ENCODE results near the gene YAF2. TPM values are rescaled to one million over a fixed set of nuclear protein-coding genes. Genes with fewer than 3 reads are reported as not detected.
A peak's percentile ranks its signal among the peaks of the same experiment; 100 is the strongest.

YAF2 gene
- polyA plus RNA-seq, 3 donors from 2014 or later = 13.8 to 24.5 (median 16.4) TPM

DNA sequence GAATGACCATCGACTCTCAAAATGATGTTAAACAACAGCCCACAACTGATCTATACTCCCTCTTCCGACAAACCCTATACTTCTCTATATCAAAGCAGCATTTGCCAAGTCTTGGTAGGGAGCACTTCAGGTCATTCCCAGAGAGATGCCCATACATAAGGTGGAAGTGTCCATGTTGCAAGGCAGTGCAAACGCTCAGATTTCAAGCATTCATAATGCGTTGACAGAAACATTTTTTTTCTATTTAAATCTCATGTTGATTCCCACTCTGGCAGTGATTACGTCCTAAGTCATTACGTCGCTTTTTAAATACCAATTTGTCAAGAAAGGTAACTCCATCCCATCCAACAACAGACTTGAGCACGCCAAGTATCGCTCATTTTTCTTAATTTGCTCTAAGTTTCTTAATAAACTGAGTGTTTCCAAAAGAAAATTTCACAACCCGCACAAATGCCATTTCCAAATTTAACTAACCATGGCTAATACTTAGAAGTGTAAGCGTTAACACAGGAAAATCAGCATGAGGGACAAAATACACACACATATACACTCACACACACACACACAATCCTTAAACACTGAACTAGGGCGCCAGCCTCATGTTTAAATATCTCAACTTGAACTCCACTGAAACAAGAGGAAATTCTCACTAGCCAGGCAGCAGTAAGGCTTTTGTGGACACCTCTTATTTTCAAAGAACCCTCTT lies 94.4 kb downstream of the YAF2 start:
- Mint-ChIP-seq H3K27me3 (ENCODE audit: low read depth in 3 of 3) (peaks cover 7 to 17% (median 11%) of the 10 kb centered on the region in 3 donors), H3K27ac (peak overlapping the region; percentile 75 to 95 (median 93)), H3K36me3 (no peaks in the 10 kb centered on the region), H3K4me1 (peaks cover 40 to 60% of the 10 kb centered on the region in 2 donors), H3K9me3 (no peaks in the 10 kb centered on the region), H3K4me3 (peak overlapping the region; percentile 93 to 96 (median 96))
- no peak for DNase-seq

DNA sequence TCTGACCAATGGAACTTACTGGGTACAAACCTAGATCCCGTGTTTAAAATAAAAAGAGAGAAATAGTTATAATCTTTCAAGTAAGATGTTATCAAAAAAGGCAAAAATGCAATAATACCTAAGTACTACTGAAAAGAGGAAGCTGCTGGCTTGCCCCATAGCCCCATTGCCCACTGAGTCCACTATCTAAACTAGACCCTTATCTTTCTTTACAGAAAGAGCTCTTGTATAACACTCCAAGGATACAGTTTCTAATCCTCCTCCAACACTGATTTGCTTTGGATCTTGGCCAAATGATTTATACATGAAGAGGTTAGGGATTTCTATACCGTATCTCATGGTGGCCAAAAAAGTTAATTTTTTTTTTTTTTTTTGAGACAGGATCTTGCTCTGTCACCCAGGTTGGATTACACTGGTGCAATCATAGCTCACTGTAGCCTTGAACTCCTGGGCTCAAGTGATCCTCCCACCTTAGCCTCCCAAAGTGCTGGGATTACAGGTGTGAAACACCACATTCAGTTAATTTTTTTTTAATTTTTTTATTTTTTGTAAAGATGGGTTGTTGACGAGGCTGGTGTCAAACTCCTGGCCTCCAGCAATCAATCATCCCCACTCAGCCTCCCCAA lies 96.0 kb downstream of the YAF2 start:
- peak overlapping the region in 1 of 5 donors; percentile 8 for H3K4me3 Mint-ChIP-seq
- DNase-seq = no peak
- peak overlapping the region in 4 of 6 donors; percentile 12 to 43 (median 30) for H3K27ac Mint-ChIP-seq
- no peaks in the 10 kb centered on the region for H3K9me3 Mint-ChIP-seq
- H3K27me3 Mint-ChIP-seq (ENCODE audit: low read depth in 3 of 3) = peaks cover 7 to 17% (median 9%) of the 10 kb centered on the region in 3 donors
- H3K36me3 Mint-ChIP-seq = no peaks in the 10 kb centered on the region
- peaks cover 40 to 65% of the 10 kb centered on the region in 2 donors for H3K4me1 Mint-ChIP-seq

DNA sequence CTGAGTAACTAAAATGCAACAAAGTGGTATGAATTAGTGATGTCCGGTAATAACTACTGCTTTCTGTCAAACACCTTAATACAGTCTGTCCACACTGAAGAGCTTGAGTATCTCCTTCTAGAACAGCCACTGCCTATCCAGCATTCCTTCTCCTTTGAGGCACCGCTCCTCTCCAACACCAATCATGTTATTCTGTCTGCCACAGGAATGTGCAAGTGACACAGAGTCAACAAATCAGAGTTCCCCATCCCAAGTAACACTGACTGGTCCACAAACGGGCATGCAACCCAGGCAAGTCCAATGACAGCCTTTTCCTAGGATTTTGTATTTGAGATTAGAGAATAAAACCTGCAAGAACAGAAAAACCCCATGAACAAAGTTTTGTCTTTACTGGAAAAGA lies 97.1 kb downstream of the YAF2 start:
- Mint-ChIP-seq H3K9me3 (no peaks in the 10 kb centered on the region), H3K27me3 (ENCODE audit: low read depth in 3 of 3) (peaks cover 7 to 17% (median 9%) of the 10 kb centered on the region in 3 donors), H3K36me3 (no peaks in the 10 kb centered on the region), H3K4me1 (peaks cover 41 to 65% of the 10 kb centered on the region in 2 donors), H3K4me3 (no peak overlapping the region), H3K27ac (peak overlapping the region; percentile 2 to 83 (median 52))
- DNase-seq = no peak

DNA sequence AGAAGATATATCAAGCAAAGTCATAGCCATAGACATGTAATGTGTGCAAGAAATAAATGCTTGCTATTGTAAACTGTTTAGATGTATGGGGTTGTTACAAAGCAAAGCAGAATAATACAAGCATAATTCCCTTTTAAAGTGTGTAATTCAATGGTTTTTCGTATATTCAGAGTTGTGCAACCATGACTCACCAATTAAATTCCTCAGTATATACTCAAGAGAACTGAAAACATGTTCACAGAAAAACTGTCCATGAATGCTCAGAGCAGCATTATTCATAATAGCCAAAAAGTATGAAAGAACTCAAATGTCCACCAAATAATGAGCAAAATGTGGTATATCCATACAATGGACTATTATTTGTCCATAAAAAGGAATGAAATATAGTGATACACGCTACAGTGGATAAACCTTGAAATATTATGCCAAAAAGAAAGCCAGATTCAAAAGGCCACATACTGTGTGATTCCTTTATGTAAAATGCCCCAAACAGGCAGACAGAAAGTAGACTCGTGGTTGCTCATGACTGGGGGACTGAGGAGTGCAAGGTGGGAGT lies 102.7 kb downstream of the YAF2 start:
- Mint-ChIP-seq H3K4me3 (no peak overlapping the region), H3K4me1 (peaks cover 26 to 67% of the 10 kb centered on the region in 2 donors), H3K27ac (no peak overlapping the region), H3K9me3 (no peaks in the 10 kb centered on the region), H3K36me3 (no peaks in the 10 kb centered on the region), H3K27me3 (ENCODE audit: low read depth in 3 of 3) (no peaks in the 10 kb centered on the region)
- DNase-seq = no peak

DNA sequence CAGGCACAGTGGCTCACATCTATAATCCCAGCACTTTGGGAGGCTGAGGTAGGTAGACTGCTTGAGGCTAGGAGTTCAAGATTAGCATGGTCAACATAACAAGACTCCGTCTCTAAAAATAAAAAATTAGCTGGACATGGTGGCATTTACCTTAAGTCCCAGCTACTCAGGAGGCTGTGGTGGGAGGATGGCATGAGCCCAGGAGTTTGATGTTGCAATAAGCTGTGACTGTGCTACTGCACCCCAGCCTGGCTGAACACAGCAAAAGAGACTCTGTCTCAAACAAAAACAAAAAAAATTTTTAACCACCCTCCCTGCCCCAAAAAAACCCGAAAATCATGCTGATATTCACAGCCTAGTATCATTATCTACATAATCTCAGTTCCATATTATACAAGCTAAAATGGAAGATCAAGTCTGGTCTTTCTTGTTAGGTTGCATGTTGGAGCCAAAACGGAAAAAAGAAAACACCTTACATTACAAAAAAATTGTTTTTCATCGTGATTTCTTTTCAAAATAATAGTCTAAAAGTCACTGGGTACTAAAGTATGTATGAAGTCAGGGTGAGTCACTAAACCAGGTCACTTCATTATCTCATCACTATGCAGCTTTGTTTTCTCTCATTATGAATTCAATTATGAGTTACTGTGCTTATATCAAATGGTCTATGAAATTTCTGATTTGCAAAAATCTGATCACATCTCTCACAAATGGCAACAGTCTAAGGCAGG lies 107.2 kb downstream of the YAF2 start:
- Mint-ChIP-seq H3K4me3 (no peak overlapping the region), H3K27ac (peak overlapping the region in 2 of 6 donors; percentile 15 to 21), H3K9me3 (no peaks in the 10 kb centered on the region)

DNA sequence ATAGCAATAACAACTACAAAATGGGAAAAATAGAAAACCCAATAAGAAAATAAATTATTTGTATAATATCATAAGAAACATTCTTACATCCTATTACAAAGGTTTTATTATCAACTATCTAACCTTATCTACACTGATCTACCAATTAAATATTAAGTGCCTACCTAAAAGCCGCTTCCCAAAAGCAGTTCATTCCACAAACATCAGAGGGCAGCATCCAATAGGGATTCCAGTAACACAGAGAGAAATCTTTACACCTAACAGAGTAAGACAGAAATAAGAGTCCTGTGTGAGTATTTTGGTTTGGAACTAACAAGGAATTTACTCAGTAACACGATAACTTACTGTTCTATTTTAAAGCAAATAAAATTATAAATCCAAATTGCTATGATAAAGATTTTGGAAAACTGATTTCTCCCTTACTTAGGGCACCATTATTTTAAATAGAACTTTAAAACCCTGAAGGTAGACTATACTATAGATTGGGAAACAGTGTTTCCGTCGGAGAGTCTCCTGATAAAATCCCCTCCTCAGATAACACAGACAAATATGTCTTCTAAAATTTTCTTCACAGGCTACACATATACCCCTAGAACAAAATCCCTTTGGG lies 108.3 kb downstream of the YAF2 start:
- Mint-ChIP-seq H3K27me3 (ENCODE audit: low read depth in 3 of 3) (no peaks in the 10 kb centered on the region), H3K4me1 (peaks cover 20 to 55% of the 10 kb centered on the region in 2 donors), H3K9me3 (no peaks in the 10 kb centered on the region), H3K4me3 (no peak overlapping the region), H3K27ac (peak overlapping the region in 1 of 6 donors; percentile 21), H3K36me3 (no peaks in the 10 kb centered on the region)
- peak in 2 of 3 donors; percentile 12 to 18 for DNase-seq

More for the DNA sequence above, 107.2 kb downstream of the YAF2 start:
- no peak for DNase-seq
- no peaks in the 10 kb centered on the region for H3K27me3 Mint-ChIP-seq (ENCODE audit: low read depth in 3 of 3)
- no peaks in the 10 kb centered on the region for H3K36me3 Mint-ChIP-seq
- H3K4me1 Mint-ChIP-seq = peaks cover 23 to 67% of the 10 kb centered on the region in 2 donors

DNA sequence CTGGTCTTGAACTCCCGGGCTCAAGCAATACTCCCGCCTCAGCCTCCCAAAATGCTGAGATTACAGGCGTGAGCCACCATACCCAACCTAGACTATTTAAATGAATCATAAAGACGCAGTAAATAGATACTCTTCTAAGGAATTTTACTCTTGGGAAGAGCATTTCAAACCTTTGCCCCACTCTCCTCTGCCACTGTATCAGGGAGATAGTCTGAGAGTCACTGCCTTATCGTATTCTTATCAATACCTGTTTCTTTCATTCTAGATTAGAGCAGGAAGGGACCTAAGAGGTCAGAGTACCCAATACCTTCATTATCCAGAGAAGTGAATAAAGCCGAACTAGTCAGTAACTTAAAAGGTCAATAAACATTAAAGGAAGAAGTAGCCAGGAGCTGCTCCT lies 109.2 kb downstream of the YAF2 start:
- Mint-ChIP-seq H3K27me3 (ENCODE audit: low read depth in 3 of 3) (no peaks in the 10 kb centered on the region), H3K9me3 (no peaks in the 10 kb centered on the region)

DNA sequence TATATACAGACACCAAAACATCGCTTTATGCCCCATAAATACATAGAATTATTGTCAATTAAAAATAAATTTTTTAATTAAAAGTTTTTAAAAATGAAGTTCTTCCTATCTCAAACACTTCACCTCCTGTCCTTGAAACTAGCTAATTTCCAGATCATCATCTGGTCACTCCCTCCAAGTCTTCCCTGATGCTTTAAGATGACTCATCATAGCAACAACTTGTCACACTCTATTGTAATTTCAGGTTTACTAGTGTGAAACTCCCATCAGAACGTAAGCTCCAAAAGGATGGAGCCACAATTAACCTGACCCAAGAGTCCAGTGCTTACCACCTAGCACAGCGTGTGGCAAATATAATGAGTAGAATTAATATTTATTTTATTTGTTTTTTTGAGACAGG lies 109.7 kb downstream of the YAF2 start:
- peaks cover 18 to 46% of the 10 kb centered on the region in 2 donors for H3K4me1 Mint-ChIP-seq
- no peaks in the 10 kb centered on the region for H3K36me3 Mint-ChIP-seq
- no peak overlapping the region for H3K27ac Mint-ChIP-seq
- no peak for DNase-seq
- no peak overlapping the region for H3K4me3 Mint-ChIP-seq
- H3K27me3 Mint-ChIP-seq (ENCODE audit: low read depth in 3 of 3) = no peaks in the 10 kb centered on the region
- H3K9me3 Mint-ChIP-seq = no peaks in the 10 kb centered on the region

More for the DNA sequence above, 109.2 kb downstream of the YAF2 start:
- Mint-ChIP-seq H3K27ac (no peak overlapping the region), H3K4me1 (peaks cover 20 to 51% of the 10 kb centered on the region in 2 donors), H3K36me3 (no peaks in the 10 kb centered on the region), H3K4me3 (no peak overlapping the region)
- no peak for DNase-seq

DNA sequence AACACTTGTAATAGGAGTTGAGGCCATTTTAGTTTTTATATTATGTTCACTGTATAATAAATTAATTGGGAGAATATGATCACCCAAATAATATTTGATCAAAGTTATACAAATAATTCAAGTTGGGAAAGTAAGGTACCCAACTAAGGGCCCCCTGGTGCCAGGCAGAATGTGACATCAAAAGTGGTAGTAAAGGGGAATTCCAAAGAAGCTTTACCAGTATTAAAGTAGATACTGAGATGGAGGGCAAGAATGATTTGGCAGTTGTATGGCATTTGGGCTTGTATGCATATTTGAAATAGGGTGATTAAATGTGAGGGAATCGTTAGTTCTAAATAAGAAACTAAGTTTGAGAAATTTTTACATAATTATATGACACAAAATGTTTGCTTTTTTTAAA lies 111.1 kb downstream of the YAF2 start:
- Mint-ChIP-seq H3K27ac (peak overlapping the region in 3 of 6 donors; percentile 5 to 48 (median 39)), H3K4me3 (no peak overlapping the region), H3K4me1 (peaks cover 13 to 32% of the 10 kb centered on the region in 2 donors), H3K36me3 (no peaks in the 10 kb centered on the region), H3K27me3 (ENCODE audit: low read depth in 3 of 3) (no peaks in the 10 kb centered on the region), H3K9me3 (no peaks in the 10 kb centered on the region)
- DNase-seq = no peak

DNA sequence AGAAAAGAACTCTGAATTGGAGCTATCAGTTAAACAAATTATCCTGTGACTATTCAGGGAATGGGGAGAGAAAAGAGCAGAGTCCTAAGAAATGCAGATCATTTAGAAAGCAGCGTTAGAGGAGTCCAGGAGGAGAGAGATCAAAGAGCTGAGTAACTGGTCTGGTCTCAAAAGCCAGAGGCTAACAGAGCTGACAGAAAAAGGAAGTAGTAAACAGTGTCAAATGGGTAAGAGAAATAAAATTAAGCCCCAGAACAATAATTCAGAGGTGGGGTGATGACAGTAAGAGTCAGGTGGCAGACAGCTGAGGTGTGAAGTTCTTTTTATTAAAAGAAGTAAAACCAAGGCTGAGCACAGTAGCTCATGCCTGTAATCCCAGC lies 112.7 kb downstream of the YAF2 start:
- no peak overlapping the region for H3K27ac Mint-ChIP-seq
- no peaks in the 10 kb centered on the region for H3K9me3 Mint-ChIP-seq
- no peak overlapping the region for H3K4me3 Mint-ChIP-seq
- H3K27me3 Mint-ChIP-seq (ENCODE audit: low read depth in 3 of 3) = no peaks in the 10 kb centered on the region
- peaks cover 7 to 24% of the 10 kb centered on the region in 2 donors for H3K4me1 Mint-ChIP-seq
- no peaks in the 10 kb centered on the region for H3K36me3 Mint-ChIP-seq
- DNase-seq = no peak

DNA sequence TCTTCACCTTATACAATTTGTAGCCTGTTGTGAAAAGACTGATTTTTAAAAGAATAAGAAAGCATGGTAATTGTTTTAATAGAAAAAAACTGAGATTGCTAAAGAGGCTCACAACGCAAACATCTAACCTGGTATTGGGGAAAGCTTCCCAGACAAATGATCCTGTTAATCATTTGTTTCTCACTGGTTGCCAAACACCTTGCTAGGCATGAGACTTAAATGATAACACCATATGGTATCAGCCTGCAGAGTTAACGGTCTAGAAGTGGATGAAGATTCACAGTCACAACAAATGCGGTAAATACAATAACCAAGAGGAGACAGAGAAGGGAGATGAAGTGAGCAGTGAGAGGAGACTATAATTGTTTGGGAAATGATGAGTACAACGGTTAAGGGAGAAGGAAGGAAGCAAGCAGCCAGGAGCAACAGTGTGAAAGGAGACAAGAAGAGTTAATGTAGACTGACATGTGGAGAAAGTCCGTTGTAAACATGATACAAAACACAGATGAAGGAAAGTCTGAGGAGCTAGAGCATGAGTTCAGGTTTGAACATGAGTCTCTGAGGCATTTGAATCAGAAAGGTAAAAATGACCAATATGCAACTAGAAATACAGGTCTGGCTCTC lies 113.2 kb downstream of the YAF2 start:
- DNase-seq = no peak
- Mint-ChIP-seq H3K27me3 (ENCODE audit: low read depth in 3 of 3) (no peaks in the 10 kb centered on the region), H3K4me3 (no peak overlapping the region), H3K27ac (no peak overlapping the region), H3K4me1 (peaks cover 5 to 23% of the 10 kb centered on the region in 2 donors), H3K9me3 (no peaks in the 10 kb centered on the region), H3K36me3 (no peaks in the 10 kb centered on the region)

DNA sequence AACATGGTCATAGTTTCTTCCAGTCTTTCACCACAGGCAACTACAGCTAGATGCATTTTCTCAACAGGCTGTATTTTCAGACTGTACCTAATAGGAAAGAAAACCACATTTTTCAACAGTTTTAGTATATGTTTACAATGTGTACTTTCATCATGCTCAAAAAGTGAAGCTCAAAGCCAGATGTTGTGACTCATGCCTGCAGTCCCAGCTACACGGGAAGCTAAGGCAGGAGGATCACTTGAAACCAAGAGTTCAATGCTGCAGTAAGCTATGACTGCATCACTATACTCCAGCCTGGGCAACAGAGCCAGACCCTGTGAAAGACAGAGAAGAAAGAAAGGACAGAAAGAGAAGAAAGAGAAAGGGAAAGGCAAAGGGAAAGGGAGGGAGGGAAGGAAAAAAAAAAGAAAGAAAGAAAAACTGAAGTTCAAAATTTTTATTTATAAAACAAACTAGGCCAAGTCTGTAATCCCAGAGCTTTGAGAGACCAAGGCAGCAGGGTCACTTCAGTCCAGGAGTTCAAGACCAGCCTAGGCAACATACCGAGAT lies 118.9 kb downstream of the YAF2 start:
- H3K27me3 Mint-ChIP-seq (ENCODE audit: low read depth in 3 of 3) = no peaks in the 10 kb centered on the region
- peaks cover 0 to 3% (median 2%) of the 10 kb centered on the region in 6 donors for H3K9me3 Mint-ChIP-seq
- H3K27ac Mint-ChIP-seq = peak overlapping the region in 5 of 6 donors; percentile 45 to 77 (median 47)
- peaks cover 10 to 21% (median 21%) of the 10 kb centered on the region in 3 donors for H3K36me3 Mint-ChIP-seq
- no peak overlapping the region for H3K4me3 Mint-ChIP-seq
- no peak for DNase-seq
- peaks cover 23 to 34% of the 10 kb centered on the region in 2 donors for H3K4me1 Mint-ChIP-seq

Data from immature natural killer cell (primary cell).